ENCODE measurements around the gene NFIX. TPM values are rescaled to one million over a fixed set of nuclear protein-coding genes. Genes with fewer than 3 reads are reported as not detected.

NFIX gene
- total RNA-seq, 1 donor from 2014 or later: 5.8 TPM

- peaks cover 9% of the 10 kb centered on the region for H3K36me3 ChIP-seq (ENCODE audit: control insufficient read depth, insufficient read depth, low read length)
- TF ChIP-seq CTCF (IDR thresholded peaks at IDR 0.05; ENCODE audit: insufficient read depth, low read length, severe bottlenecking): no peak
- FAIRE-seq (peak; percentile 79), DNase-seq (ENCODE audit: low read depth) (no peak)
- H3K27me3 ChIP-seq (ENCODE audit: control insufficient read depth, insufficient read depth, low read length): no peaks in the 10 kb centered on the region
- no peak overlapping the region for H3K4me3 ChIP-seq (ENCODE audit: low read depth, low read length)
These were observed 78.0 kb downstream of the NFIX start for GRCh38 chr19:13073263-13073662.

- no peak overlapping the region for H3K4me3 ChIP-seq (ENCODE audit: low read depth, low read length)
- no peak for TF ChIP-seq CTCF (IDR thresholded peaks at IDR 0.05; ENCODE audit: insufficient read depth, low read length, severe bottlenecking)
- no peaks in the 10 kb centered on the region for H3K27me3 ChIP-seq (ENCODE audit: control insufficient read depth, insufficient read depth, low read length)
- DNase-seq (ENCODE audit: low read depth): no peak
- FAIRE-seq: no peak
- H3K36me3 ChIP-seq (ENCODE audit: control insufficient read depth, insufficient read depth, low read length): peaks cover 10% of the 10 kb centered on the region
These were observed 79.1 kb downstream of the NFIX start for GRCh38 chr19:13074378-13074777.

- no peak for TF ChIP-seq CTCF (IDR thresholded peaks at IDR 0.05; ENCODE audit: insufficient read depth, low read length, severe bottlenecking)
- H3K4me3 ChIP-seq (ENCODE audit: low read depth, low read length): no peak overlapping the region
- FAIRE-seq (no peak), DNase-seq (ENCODE audit: low read depth) (no peak)
- peaks cover 12% of the 10 kb centered on the region for H3K36me3 ChIP-seq (ENCODE audit: control insufficient read depth, insufficient read depth, low read length)
- no peaks in the 10 kb centered on the region for H3K27me3 ChIP-seq (ENCODE audit: control insufficient read depth, insufficient read depth, low read length)
These were observed 81.0 kb downstream of the NFIX start for GRCh38 chr19:13076320-13076719.

GRCh38 chr19:13076787-13077186, 81.5 kb downstream of the NFIX start:
- Histone ChIP-seq H3K27me3 (ENCODE audit: control insufficient read depth, insufficient read depth, low read length) (no peaks in the 10 kb centered on the region), H3K4me3 (ENCODE audit: low read depth, low read length) (no peak overlapping the region), H3K36me3 (ENCODE audit: control insufficient read depth, insufficient read depth, low read length) (peaks cover 12% of the 10 kb centered on the region)
- FAIRE-seq: no peak
- no peak for DNase-seq (ENCODE audit: low read depth)
- TF ChIP-seq CTCF (IDR thresholded peaks at IDR 0.05; ENCODE audit: insufficient read depth, low read length, severe bottlenecking): no peak

GRCh38 chr19:13077240-13077639, 82.0 kb downstream of the NFIX start:
- Histone ChIP-seq H3K4me3 (ENCODE audit: low read depth, low read length) (no peak overlapping the region), H3K36me3 (ENCODE audit: control insufficient read depth, insufficient read depth, low read length) (peaks cover 12% of the 10 kb centered on the region), H3K27me3 (ENCODE audit: control insufficient read depth, insufficient read depth, low read length) (no peaks in the 10 kb centered on the region)
- no peak for DNase-seq (ENCODE audit: low read depth)
- TF ChIP-seq CTCF (IDR thresholded peaks at IDR 0.05; ENCODE audit: insufficient read depth, low read length, severe bottlenecking): no peak
- FAIRE-seq: no peak

GRCh38 chr19:13078381-13078780, 83.1 kb downstream of the NFIX start:
- Histone ChIP-seq H3K27me3 (ENCODE audit: control insufficient read depth, insufficient read depth, low read length) (no peaks in the 10 kb centered on the region), H3K4me3 (ENCODE audit: low read depth, low read length) (no peak overlapping the region), H3K36me3 (ENCODE audit: control insufficient read depth, insufficient read depth, low read length) (peaks cover 9% of the 10 kb centered on the region)
- TF ChIP-seq CTCF (IDR thresholded peaks at IDR 0.05; ENCODE audit: insufficient read depth, low read length, severe bottlenecking): no peak
- no peak for DNase-seq (ENCODE audit: low read depth)
- FAIRE-seq: no peak

Measured in bronchial epithelial cell (primary cell).